ENCODE measurements around the gene MTM1.

DNA sequence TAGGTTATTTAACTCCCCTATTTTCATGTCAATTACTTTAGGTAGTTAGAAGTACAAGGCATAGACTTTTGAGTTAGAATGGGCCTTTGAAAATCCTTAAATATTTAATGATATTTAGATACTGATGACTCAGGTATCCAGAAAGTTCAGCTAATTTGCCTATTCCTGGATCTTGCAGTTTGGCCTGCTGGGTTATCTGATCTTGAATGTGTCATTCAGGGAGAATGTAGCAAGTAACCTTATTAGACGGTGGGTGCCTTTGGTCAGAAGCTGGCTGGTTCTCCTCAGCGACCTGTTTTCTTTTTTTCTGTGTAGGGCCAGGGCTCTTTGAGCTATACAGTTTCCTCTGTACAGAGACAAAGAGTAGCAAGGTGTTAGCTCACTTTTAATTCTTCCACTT lies 42.0 kb downstream of the MTM1 start:
- TF ChIP-seq, protein P1, sequence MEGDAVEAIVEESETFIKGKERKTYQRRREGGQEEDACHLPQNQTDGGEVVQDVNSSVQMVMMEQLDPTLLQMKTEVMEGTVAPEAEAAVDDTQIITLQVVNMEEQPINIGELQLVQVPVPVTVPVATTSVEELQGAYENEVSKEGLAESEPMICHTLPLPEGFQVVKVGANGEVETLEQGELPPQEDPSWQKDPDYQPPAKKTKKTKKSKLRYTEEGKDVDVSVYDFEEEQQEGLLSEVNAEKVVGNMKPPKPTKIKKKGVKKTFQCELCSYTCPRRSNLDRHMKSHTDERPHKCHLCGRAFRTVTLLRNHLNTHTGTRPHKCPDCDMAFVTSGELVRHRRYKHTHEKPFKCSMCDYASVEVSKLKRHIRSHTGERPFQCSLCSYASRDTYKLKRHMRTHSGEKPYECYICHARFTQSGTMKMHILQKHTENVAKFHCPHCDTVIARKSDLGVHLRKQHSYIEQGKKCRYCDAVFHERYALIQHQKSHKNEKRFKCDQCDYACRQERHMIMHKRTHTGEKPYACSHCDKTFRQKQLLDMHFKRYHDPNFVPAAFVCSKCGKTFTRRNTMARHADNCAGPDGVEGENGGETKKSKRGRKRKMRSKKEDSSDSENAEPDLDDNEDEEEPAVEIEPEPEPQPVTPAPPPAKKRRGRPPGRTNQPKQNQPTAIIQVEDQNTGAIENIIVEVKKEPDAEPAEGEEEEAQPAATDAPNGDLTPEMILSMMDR (IDR thresholded peaks at IDR 0.05; ENCODE audit: insufficient read depth, low read depth, low read length), result no peak
- no peak for TF ChIP-seq EZH2 (IDR thresholded peaks at IDR 0.05; ENCODE audit: insufficient read depth, low read length)
